Heart left ventricle (tissue), 13 donors: ENCODE results near the gene EXOC2.

Experiments
- CTCF ChIP-seq, 12 donors: fragments of 200-600 bp; sonication (generic) in 4 of 12; IDR thresholded peaks; one replicate each; pipeline versions ENCODE4 v1.5.0 to v1.8.0; 2018 to 2022; ENCODE audit warnings: antibody characterized with exemption in 12 of 12, mild to moderate bottlenecking in 5 of 12
- POLR2A ChIP-seq, 2 donors: fragments of 450-650 bp; IDR thresholded peaks; one replicate each; pipeline ENCODE4 v1.6.1; 2017; ENCODE audit warnings: antibody characterized with exemption in 2 of 2, mild to moderate bottlenecking in 2 of 2, moderate library complexity in 2 of 2
- donor health status: ischemic (EF 13 %, LVEDD 7.1; RV severe dilation, severe dysfunction).
- donor health status: DM: no; HTN: yes; CAD: no.
- donor health status: DM: no; HTN: no; CAD: no.
- donor health status: ischemic (EF 25% LVEDD 6.9; RV normal size, moderate dysfunction).
- donor health status: ischemic (EF 25% LVEDD 5.7; RV mildly dilated, moderate dysfunction).
- donor health status: ischemic (EF 35%, LVEDD 5.7; RV mildly dilated, moderate dysfunction).
- donor health status: nonischemic (EF 11% LVEDD 7.7; RV severe dilation, severe dysfunction).
- donor health status: DM: yes; HTN: yes; CAD: no.
- donor health status: PGD.
- donor health status: ischemic (EF 29% LVEDD 5.4; RV normal size, mild dysfunction).
- donor health status: nonischemic (EF 23%, LVEDD 6.1; RV moderate dilation, normal function).

- no peak for TF ChIP-seq CTCF (IDR thresholded peaks at IDR 0.05)
- no peak for TF ChIP-seq POLR2A (IDR thresholded peaks at IDR 0.05)
These were observed 36.3 kb downstream of the EXOC2 start, which contains the start of gene HUS1B for GRCh38 chr6:656460-657252.
